ENCODE results near the gene UBE2D2.
"Not testable (repeated sequence)": the region's sequence is repeated elsewhere in the genome, so short reads cannot be mapped to it uniquely, and the experiment has no call there.

Gene UBE2D2

GRCh38 chr5:139549162-139549894 lies 11.8 kb upstream of the UBE2D2 start:
- no peak for DNase-seq

DNA sequence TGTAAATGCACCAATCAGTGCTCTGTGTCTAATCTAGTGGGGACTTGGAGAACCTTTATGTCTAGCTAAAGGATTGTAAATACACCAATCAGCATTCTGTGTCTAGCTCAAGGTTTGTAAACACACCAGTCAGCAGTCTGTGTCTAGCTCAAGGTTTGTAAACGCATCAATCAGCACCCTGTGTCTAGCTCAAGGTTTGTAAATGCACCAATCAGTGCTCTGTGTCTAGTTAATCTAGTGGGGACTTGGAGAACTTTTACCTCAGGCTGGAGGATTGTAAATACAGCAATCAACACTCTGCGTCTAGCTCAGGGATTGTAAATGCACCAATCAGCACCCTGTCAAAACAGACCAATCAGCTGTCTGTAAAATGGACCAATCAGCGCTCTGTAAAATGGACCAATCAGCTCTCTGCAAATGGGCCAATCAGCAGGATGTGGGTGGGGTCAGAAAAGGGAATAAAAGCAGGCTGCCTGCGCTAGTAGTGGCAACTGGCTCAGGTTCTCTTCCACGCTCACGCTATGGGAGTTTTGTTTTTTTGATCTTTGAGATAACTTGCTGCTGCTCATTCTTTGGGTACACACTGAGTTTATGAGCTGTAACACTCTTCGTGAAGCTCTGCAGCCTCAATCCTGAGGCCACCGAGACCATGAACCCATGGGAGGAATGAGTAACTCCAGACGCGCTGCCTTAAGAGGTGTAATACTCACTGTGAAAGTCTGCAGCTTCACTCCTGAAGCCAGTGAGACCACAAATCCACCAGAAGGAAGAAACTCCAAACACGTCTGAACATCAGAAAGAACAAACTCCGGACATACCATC lies 10.9 kb upstream of the UBE2D2 start:
- not testable (repeated sequence) for DNase-seq

- DNase-seq = no peak
These were observed 9.8 kb upstream of the UBE2D2 start for GRCh38 chr5:139551191-139551889.

DNA sequence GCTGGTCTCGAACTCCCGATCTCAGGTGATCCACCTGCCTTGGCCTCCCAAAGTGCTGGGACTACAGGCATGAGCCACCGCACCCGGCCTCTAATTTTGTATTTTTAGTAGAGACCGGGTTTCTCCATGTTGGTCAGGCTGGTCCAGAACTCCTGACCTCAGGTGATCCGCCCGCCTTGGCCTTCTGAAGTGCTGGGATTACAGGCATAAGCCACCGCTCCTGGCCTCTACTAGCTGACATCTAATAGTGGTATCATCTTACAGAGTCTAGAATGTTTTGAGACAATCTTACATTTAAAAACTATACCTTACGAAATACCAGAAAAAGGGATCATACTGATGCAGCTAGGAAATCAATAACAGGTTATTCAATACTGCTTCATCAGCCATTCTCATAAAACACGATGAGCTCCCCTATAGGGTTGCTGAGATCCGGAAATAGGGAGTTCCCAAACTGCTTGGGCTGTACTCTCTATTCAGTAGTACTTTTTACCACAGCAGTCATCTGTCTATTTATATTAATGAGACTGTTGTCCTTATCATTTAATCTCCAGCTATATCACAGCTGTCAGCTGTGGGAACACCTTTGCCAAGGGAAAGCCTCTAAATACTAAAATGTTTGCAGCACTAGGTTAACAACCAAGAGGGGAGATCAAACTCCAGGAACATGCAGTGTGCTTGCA lies 8.1 kb upstream of the UBE2D2 start:
- no peak for DNase-seq

GRCh38 chr5:139554264-139554663 lies 6.9 kb upstream of the UBE2D2 start:
- DNase-seq = no peak

- DNase-seq = no peak
These were observed 3.3 kb upstream of the UBE2D2 start for GRCh38 chr5:139557811-139558210.

- peak; percentile 65 for DNase-seq
These were observed 714 bp downstream of the UBE2D2 start for GRCh38 chr5:139561655-139562451.

DNA sequence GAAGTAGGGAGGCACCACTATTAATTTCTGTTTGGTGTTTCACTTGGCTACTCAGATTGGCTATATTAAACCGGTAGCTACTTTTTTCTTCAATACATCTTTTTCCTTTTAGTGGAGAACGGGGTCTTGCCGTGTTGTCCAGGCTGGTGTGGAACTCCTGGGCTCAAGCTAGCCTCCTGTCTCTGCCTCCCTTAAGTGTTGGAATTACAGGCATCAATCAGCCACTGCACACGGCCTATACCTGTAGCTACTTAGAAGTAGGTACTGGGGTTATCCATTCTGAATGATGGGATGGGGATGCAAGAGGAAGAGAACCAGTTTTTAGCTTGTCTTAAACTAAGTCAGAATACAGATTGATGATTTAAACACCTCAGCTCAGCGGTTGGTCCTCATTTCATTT lies 1.7 kb downstream of the UBE2D2 start:
- no peak for DNase-seq

DNA sequence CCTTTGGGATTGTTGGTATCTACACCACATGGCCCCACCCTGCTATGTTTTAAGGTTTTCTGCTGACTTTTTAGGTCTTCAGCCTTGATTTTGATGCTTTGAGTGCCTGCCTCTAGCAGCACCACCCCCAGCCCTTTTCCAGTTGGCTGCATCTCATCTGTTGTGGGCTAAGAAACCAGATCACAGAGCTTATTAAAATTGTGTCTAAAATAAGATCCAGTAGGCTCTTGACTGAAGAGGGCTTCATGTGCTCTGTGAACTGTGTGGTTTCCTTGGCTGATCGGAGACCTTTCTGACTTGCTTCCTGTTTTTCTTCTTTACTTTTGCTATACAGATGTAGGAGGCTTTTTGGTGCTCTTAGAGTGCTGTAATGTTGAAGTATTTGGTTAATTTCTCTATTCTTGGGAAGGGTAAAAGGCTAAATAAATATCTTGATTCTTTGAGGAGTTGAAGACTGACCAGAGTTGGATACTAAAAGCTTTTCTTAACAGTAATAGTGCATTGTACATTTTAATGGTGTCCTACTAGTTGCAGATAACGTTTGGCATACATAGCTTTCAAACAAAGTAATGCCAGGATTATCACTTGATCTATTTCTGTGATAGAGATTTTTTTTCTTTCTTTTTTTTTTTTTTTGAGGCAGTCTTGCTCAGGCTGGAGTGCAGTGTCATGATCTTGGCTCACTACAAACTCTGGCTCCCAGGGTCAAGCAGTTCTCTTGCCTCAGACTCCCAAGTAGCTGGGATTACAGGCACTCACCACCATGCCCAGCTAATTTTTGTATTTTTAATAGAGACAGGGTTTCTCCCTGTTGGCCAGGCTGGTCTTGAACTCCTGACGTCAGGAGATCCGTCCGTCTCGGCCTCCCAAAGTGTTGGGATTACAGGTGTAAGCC lies 4.5 kb downstream of the UBE2D2 start:
- DNase-seq = peak; percentile 74

DNA sequence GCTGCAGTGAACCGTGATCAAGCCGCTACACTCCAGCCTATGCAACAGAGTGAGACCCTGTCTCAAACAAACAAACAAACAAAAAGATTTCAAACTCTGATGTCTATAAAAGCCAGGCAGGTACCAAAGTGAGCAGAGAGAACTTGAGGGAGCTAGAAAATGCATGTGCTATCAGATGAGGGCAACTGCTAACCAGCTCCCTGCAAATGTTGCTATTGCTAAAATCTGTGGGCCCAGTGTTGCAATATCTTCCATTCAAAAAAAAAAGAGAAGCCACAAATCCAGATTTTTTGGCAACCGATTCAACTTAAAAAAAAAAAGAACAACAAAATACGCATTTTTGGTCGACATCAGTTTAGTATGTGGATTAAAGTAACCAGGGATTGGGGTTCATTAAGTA lies 5.5 kb downstream of the UBE2D2 start:
- no peak for DNase-seq

DNA sequence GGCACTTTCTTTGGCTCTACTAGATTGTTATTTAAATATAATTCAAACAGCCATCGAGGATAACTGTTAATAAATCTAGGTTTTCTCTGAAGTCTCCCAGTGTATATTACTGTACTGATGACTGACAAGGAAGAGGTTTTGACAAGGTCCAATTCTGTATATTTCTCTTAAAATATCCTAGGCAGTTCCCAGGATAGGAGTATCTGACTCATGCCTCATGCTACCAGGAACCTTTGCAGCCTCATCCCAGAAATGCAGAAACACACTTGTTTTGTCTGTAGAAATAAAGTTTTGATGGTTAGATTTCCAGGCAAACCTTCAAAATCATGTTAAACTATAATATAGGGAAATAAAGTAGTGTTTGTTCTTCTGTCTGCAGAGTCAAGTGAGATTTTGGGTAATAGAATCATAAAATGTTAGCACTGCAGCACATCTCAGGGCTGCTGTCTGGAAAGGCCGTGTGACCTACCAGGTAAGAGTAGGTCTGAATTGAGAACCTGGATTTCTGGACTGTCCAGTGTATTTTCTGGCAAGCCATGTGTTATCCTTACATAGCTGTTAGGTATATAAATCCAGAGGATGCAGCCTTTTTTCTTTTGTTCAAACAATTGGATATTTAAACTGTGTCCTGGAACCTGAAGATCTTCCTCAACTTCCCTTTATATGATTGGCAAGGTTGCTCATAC lies 8.3 kb downstream of the UBE2D2 start:
- no peak for DNase-seq

- no peak for DNase-seq
These were observed 10.4 kb downstream of the UBE2D2 start for GRCh38 chr5:139571543-139571942.

DNA sequence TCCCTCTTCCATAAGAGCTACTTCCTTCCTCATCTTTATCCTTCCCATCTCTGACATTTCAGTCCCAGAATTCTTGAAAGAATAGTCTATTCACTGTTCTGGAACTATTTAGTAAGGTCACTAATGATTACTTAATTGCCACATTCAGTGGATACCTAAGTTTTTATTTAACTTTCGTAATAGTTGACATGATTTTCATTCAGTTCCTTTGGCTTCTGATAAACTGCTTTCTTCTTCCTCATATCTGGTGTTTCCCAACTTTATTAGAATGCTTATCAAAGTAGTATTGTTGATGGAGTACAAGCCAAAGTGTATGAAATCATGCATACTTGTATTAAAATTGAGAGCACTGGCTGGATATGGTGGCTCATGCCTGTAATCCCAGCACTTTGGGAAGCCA lies 10.8 kb downstream of the UBE2D2 start:
- no peak for DNase-seq

GRCh38 chr5:139574641-139575312 lies 13.6 kb downstream of the UBE2D2 start:
- DNase-seq = peak; percentile 27

GRCh38 chr5:139575313-139575646 lies 14.1 kb downstream of the UBE2D2 start:
- DNase-seq = no peak

DNA sequence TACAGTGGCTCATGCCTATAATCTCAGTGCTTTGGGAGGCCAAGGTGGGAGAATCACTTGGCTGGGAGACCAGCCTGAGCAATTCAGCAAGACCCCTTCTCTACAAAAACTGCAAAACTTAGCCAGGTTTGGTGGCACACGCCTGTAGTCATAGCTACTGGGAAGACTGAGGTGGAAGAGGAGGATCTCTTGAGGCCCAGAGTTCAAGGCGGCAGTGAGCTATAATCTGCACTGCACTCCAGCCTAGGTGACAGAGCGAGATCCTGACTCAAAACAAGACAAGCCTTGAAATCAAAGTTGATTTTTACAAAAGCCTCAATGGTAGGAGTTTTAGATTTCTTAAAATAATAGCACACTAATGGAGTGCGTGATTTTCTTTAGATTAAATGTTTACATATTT lies 14.6 kb downstream of the UBE2D2 start:
- peak; percentile 19 for DNase-seq

DNA sequence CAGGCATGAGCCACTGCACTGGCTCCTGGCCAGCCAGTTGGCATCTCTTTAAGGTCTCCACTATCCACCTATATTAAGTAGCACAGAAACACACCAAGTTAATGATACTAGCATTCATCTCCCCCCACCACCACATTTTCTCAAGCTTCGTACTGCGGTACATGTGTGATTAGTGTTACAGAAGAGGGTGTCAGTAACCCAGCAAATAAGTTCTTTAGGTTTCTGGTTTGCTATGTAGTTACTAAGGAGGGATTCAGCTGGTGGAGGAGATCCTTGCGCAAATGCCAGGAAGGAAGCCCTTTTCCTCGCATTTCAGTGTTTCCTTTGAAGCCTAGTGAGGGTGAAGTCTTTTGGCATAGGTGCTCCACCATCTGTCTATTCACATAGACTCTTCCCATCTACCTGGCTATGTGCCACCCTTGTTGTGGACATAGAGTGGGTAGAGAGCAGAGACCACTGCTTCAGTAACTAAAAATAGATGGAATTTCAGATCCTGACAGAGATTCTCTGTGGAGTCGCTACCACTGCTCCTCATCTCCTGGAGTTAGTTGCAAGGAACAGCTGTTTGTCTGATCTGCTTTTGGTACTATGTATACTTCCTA lies 16.7 kb downstream of the UBE2D2 start:
- no peak for DNase-seq

DNA sequence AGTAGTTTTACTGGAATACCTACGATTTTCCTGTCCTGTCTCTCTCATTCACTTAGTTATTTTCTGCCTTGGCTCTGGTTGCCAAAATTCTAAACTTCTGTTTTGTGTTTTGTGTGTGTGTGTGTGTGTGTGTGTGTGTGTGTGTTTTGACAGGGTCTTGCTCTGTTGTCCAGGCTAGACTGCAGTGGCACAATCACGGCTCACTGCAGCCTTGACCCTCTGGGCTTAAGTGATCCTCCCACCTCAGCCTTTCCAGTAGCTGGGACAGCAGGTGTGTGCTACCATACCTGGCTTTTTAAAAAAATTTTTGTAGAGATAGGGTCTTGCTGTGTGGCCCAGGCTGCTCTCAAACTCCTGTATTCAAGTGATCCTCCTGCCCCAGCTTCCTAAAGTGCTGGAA lies 17.2 kb downstream of the UBE2D2 start:
- no peak for DNase-seq

DNA sequence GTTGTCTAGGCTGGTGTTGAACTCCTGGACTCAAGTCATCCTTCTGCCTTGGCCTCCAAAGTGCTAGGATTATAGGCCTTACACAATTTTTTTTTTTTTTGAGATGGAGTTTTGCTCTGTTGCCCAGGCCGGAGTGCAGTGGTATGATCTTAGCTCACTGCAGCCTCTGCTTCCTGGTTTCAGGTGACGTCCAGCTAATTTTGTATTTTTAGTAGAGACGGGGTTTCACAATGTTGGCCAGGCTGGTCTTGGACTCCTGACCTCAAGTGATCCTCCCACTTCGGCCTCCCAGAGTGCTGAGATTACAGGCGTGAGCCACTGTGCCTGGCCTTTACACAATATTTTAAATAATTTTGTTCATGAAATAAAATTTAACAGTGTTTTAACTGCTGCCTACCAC lies 21.0 kb downstream of the UBE2D2 start:
- not testable (repeated sequence) for DNase-seq

GRCh38 chr5:139584137-139584536 lies 23.0 kb downstream of the UBE2D2 start:
- DNase-seq = no peak

Measured in CD4-positive, alpha-beta T cell treated with Interleukin-17A for 4 hours (primary cell).